Glutamatergic neuron (in vitro differentiated cells): ENCODE data around the gene KCNMB2. TPM values are rescaled to one million over a fixed set of nuclear protein-coding genes. Genes with fewer than 3 reads are reported as not detected.

Experiments
- DNase-seq: peaks from one replicate; pipeline ENCODE4 v3.0.0; 2022
- H3K27ac Mint-ChIP-seq: one replicate; pipeline ENCODE4 v1.8.0; 2020; ENCODE audit warnings: mild to moderate bottlenecking, mixed read lengths, inconsistent platforms; ENCODE audit not compliant: unreplicated experiment
- H3K27me3 Mint-ChIP-seq: one replicate; pipeline ENCODE4 v1.8.0; 2020; ENCODE audit warnings: mild to moderate bottlenecking, moderate library complexity, mixed read lengths, inconsistent platforms; ENCODE audit not compliant: unreplicated experiment
- H3K36me3 Mint-ChIP-seq: one replicate; pipeline ENCODE4 v1.8.0; 2020; ENCODE audit warnings: mild to moderate bottlenecking, mixed read lengths, inconsistent platforms; ENCODE audit not compliant: unreplicated experiment
- H3K4me1 Mint-ChIP-seq: one replicate; pipeline ENCODE4 v1.8.0; 2020; ENCODE audit warnings: mild to moderate bottlenecking, low read depth, mixed read lengths, inconsistent platforms; ENCODE audit not compliant: unreplicated experiment
- H3K4me3 Mint-ChIP-seq: one replicate; pipeline ENCODE4 v1.8.0; 2020; ENCODE audit warnings: mild to moderate bottlenecking, mixed read lengths, inconsistent platforms; ENCODE audit not compliant: unreplicated experiment
- H3K9me3 Mint-ChIP-seq: one replicate; pipeline ENCODE4 v1.8.0; 2020; ENCODE audit warnings: mild to moderate bottlenecking, moderate library complexity, mixed read lengths, inconsistent platforms; ENCODE audit not compliant: unreplicated experiment
- CTCF ChIP-seq: fragments of 200-600 bp; sonication (generic); IDR thresholded peaks from one replicate; pipeline ENCODE4 v1.5.0; 2021; ENCODE audit not compliant: partially characterized antibody, unreplicated experiment
- total RNA-seq: library from RNA; stranded (reverse); fragmentation: NEBNext Ultra II Directional; extraction: Animal tissue kit (Norgen Biotek cat#: 25700); gene quantifications from one replicate; pipeline ENCODE4 v1.2.1, GENCODE V29; 2021; ENCODE audit not compliant: unreplicated experiment

The KCNMB2 gene
- total RNA-seq, 1 donor from 2014 or later = 0.47 TPM

GRCh38 chr3:178519701-178520100, 16.5 kb upstream of the KCNMB2 start:
- TF ChIP-seq CTCF = no peak

GRCh38 chr3:178520451-178520850, 15.8 kb upstream of the KCNMB2 start:
- no peaks in the 10 kb centered on the region for H3K27me3 Mint-ChIP-seq
- H3K9me3 Mint-ChIP-seq = no peaks in the 10 kb centered on the region
- H3K4me1 Mint-ChIP-seq = peaks cover 3% of the 10 kb centered on the region
- no peak overlapping the region for H3K4me3 Mint-ChIP-seq
- no peak for TF ChIP-seq CTCF
- no peak for DNase-seq
- H3K36me3 Mint-ChIP-seq = no peaks in the 10 kb centered on the region
- no peak overlapping the region for H3K27ac Mint-ChIP-seq

More at GRCh38 chr3:178519701-178520100, 16.5 kb upstream of the KCNMB2 start:
- no peaks in the 10 kb centered on the region for H3K36me3 Mint-ChIP-seq
- no peak overlapping the region for H3K27ac Mint-ChIP-seq
- H3K9me3 Mint-ChIP-seq = no peaks in the 10 kb centered on the region
- no peaks in the 10 kb centered on the region for H3K27me3 Mint-ChIP-seq
- no peak for DNase-seq
- no peak overlapping the region for H3K4me3 Mint-ChIP-seq
- H3K4me1 Mint-ChIP-seq = peaks cover 3% of the 10 kb centered on the region

GRCh38 chr3:178522200-178523052, 13.8 kb upstream of the KCNMB2 start:
- Mint-ChIP-seq H3K27me3 (no peaks in the 10 kb centered on the region), H3K9me3 (no peaks in the 10 kb centered on the region), H3K4me1 (peaks cover 3% of the 10 kb centered on the region), H3K36me3 (no peaks in the 10 kb centered on the region), H3K4me3 (no peak overlapping the region), H3K27ac (no peak overlapping the region)
- DNase-seq = no peak
- no peak for TF ChIP-seq CTCF

- H3K4me1 Mint-ChIP-seq = peaks cover 3% of the 10 kb centered on the region
Measured at GRCh38 chr3:178525251-178525650, 11.0 kb upstream of the KCNMB2 start.

More at GRCh38 chr3:178525251-178525650, 11.0 kb upstream of the KCNMB2 start:
- no peak overlapping the region for H3K27ac Mint-ChIP-seq
- no peak for TF ChIP-seq CTCF
- no peaks in the 10 kb centered on the region for H3K36me3 Mint-ChIP-seq
- H3K4me3 Mint-ChIP-seq = no peak overlapping the region
- H3K9me3 Mint-ChIP-seq = no peaks in the 10 kb centered on the region
- no peaks in the 10 kb centered on the region for H3K27me3 Mint-ChIP-seq
- DNase-seq = no peak
